Astrocyte (in vitro differentiated cells and primary cell): ENCODE results near the gene SLC66A2.

Source experiments
- EZH2 ChIP-seq: IDR thresholded peaks from 2 replicates; pipeline ENCODE4 v1.6.1; 2012; ENCODE audit warnings: mild to moderate bottlenecking, low read length, inconsistent platforms; ENCODE audit not compliant: insufficient read depth
- TF ChIP-seq, protein P1 (sequence below): IDR thresholded peaks from 2 replicates; pipeline ENCODE4 v1.5.1; 2011; ENCODE audit warnings: low read depth, mild to moderate bottlenecking, inconsistent platforms, low read length, moderate library complexity; ENCODE audit not compliant: insufficient read depth

GRCh38 chr18:79963658-79964329 lies 12.3 kb upstream of the SLC66A2 start:
- TF ChIP-seq, protein P1, sequence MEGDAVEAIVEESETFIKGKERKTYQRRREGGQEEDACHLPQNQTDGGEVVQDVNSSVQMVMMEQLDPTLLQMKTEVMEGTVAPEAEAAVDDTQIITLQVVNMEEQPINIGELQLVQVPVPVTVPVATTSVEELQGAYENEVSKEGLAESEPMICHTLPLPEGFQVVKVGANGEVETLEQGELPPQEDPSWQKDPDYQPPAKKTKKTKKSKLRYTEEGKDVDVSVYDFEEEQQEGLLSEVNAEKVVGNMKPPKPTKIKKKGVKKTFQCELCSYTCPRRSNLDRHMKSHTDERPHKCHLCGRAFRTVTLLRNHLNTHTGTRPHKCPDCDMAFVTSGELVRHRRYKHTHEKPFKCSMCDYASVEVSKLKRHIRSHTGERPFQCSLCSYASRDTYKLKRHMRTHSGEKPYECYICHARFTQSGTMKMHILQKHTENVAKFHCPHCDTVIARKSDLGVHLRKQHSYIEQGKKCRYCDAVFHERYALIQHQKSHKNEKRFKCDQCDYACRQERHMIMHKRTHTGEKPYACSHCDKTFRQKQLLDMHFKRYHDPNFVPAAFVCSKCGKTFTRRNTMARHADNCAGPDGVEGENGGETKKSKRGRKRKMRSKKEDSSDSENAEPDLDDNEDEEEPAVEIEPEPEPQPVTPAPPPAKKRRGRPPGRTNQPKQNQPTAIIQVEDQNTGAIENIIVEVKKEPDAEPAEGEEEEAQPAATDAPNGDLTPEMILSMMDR, result no peak
- no peak for TF ChIP-seq EZH2
